GM21367 (cell line): ENCODE measurements around the gene ZFPL1.

ENCODE experiments used
- ATAC-seq: cut with Tn5 transposase; IDR thresholded peaks from one replicate; pipeline ENCODE4 v1.9.1; 2021; ENCODE audit not compliant: unreplicated experiment

ZFPL1 gene

GRCh38 chr11:65128182-65129145 is 44.4 kb downstream of the ZFPL1 start:
- no peak for ATAC-seq

GRCh38 chr11:65129649-65130441 is 45.8 kb downstream of the ZFPL1 start:
- no peak for ATAC-seq

GRCh38 chr11:65130631-65131416 is 46.8 kb downstream of the ZFPL1 start:
- ATAC-seq = no peak

GRCh38 chr11:65131417-65131776 is 47.4 kb downstream of the ZFPL1 start:
- no peak for ATAC-seq

- ATAC-seq = no peak
Observed at GRCh38 chr11:65131895-65132237, 47.8 kb downstream of the ZFPL1 start.

GRCh38 chr11:65132238-65132987 is 48.4 kb downstream of the ZFPL1 start:
- ATAC-seq = no peak

- ATAC-seq = no peak
Observed at GRCh38 chr11:65132988-65133700, 49.1 kb downstream of the ZFPL1 start.

GRCh38 chr11:65133724-65134123 is 49.7 kb downstream of the ZFPL1 start:
- no peak for ATAC-seq

- peak; percentile 40 for ATAC-seq
Observed at GRCh38 chr11:65134240-65134951, 50.4 kb downstream of the ZFPL1 start, which contains the start of gene SYVN1. Gene SYVN1, minus strand, starts transcription at chr11:65134519. Its CDS starts 918 bp downstream, at chr11:65133601.

- ATAC-seq = peak; percentile 59
Observed at GRCh38 chr11:65134952-65135632, 51.1 kb downstream of the ZFPL1 start.

- ATAC-seq = no peak
Observed at GRCh38 chr11:65135633-65136145, 51.7 kb downstream of the ZFPL1 start.

- no peak for ATAC-seq
Observed at GRCh38 chr11:65136515-65137096, 52.6 kb downstream of the ZFPL1 start.
